IPS-18c (cell line): ENCODE measurements around the gene CDX4.
"Not testable (repeated sequence)": the region's sequence is repeated elsewhere in the genome, so short reads cannot be mapped to it uniquely, and the experiment has no call there.

Source experiments
- H3K4me3 ChIP-seq: 2 replicates; pipeline ENCODE4 v1.7.0; 2013; ENCODE audit warnings: low read depth, mild to moderate bottlenecking, low read length, moderate library complexity; ENCODE audit not compliant: insufficient read depth
- H3K9me3 ChIP-seq: one replicate; pipeline ENCODE4 v1.6.1; 2013; ENCODE audit warnings: mild to moderate bottlenecking, low read length, moderate library complexity; ENCODE audit not compliant: control insufficient read depth, insufficient read depth

The CDX4 gene, protein sequence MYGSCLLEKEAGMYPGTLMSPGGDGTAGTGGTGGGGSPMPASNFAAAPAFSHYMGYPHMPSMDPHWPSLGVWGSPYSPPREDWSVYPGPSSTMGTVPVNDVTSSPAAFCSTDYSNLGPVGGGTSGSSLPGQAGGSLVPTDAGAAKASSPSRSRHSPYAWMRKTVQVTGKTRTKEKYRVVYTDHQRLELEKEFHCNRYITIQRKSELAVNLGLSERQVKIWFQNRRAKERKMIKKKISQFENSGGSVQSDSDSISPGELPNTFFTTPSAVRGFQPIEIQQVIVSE

GRCh38 chrX:73446831-73447230 lies at the start of gene CDX4:
Gene CDX4 (plus strand): TSS chrX:73447053. CDS start chrX:73447254, 201 bp downstream.
- no peaks in the 10 kb centered on the region for H3K9me3 ChIP-seq
- no peak within 1 kb of the TSS for H3K4me3 ChIP-seq

DNA sequence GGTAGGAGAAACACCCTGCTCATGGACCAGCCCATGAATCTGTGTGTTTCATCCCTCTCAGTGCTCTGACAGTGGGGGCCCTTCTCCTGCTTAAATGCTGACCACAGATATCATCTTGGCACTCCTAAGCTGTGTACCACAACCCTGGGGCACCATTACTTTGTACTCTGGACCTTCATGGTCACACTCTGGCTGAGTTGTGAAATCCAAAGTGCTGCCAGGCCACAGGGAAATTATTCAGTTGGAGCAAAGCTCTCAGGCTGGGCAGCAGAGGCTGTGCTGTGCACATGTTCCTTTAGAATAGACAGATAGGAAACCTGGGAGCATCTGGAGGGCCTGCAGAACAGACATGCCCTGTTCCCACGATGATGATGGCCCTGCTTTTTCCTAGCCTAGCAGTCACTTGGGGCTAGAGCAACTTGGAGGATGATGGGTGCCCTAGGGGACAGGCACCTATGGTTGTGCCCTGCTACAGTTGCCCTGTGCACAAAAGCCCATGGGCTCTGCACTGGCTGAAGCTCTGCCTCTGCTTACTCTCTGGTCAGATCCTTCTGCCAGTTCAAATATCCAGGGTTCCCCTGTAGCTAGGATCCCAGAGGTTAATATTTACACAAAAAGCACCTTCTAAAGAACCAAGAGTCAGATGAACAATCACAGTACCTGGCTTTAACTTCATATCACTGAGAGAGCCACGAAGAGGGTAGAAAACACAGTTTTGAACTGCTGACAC lies 48.5 kb upstream of the CDX4 start:
- Histone ChIP-seq H3K9me3 (no peaks in the 10 kb centered on the region), H3K4me3 (no peak overlapping the region)

DNA sequence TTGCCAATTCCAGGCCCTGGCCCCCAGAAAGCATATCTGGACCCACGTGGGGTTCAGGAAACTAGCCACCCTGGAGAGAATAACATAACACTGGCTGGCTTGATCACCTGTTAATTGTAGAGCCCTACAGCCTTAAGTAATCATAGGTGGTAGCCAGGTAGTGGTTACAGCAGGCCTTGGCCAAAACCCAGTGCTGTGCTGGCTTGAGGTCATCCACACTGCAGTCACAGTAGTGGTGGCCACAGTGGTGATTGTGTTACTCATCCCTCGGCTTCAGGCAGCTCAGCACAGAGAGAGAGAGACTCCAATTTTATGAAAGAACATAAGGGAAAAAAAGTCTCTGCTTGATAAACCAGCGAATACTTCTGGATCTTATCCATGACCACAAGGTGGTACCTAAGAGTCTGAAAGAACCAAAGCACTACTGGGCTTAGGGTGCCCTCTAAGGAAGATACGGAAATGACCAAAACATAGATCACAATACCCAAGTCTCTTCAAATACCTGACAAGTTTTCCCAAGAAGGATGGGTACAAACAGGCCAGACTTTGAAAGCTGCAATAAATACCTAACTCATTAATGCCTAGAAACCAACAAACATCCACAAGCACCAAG lies 46.6 kb upstream of the CDX4 start:
- H3K9me3 ChIP-seq: no peaks in the 10 kb centered on the region
- H3K4me3 ChIP-seq: no peak overlapping the region

DNA sequence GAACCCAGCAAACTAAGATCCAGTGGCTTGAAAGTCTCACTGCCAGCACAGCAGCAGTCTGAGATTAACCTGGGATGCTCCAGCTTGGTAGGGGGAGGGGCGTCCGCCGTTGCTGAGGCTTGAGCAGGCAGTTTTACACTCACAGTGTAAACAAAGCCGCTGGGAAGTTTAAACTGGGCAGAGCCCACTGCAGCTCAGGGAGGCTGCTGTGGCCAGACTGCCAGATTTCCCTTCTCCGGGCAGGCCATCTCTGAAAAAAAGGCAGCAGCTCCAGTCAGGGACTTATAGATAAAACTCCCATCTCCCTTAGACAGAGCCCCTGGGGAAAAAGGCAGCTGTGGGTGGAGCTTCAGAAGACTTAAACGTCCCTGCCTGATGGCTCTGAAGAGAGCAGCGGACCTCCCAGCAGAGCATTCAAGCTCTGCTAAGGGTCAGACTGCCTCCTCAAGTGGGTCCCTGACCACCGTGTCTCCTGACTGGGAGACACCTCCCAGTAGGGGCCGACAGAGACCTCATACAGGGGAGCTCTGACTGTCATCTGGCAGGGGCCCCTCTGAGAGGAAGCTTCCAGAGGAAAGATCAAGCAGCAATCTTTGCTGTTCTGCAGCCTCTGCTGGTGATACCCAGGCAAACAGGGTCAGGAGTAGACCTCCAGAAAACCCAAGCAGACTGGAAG lies 45.1 kb upstream of the CDX4 start:
- Histone ChIP-seq H3K4me3 (no peak overlapping the region), H3K9me3 (no peaks in the 10 kb centered on the region)

GRCh38 chrX:73412930-73413329 lies 33.9 kb upstream of the CDX4 start:
- Histone ChIP-seq H3K4me3 (no peak overlapping the region), H3K9me3 (no peaks in the 10 kb centered on the region)

DNA sequence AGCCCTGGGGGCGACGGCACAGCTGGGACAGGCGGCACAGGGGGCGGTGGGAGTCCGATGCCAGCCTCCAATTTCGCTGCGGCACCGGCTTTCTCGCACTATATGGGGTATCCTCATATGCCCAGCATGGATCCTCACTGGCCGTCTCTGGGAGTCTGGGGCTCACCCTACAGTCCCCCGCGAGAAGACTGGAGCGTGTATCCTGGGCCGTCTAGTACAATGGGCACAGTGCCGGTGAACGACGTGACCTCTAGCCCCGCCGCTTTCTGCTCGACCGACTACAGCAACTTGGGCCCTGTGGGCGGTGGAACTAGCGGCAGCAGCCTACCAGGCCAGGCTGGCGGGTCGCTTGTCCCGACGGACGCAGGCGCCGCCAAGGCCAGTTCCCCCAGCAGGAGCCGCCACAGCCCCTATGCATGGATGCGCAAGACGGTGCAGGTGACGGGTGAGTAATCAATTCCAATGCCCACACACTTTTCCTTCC lies 500 bp downstream of the CDX4 start:
- Histone ChIP-seq H3K9me3 (no peaks in the 10 kb centered on the region), H3K4me3 (no peak overlapping the region)

GRCh38 chrX:73448379-73448778 lies 1.5 kb downstream of the CDX4 start:
- H3K4me3 ChIP-seq: no peak overlapping the region
- no peaks in the 10 kb centered on the region for H3K9me3 ChIP-seq

GRCh38 chrX:73455171-73455570 lies 8.3 kb downstream of the CDX4 start:
- Histone ChIP-seq H3K9me3 (no peaks in the 10 kb centered on the region), H3K4me3 (no peak overlapping the region)

DNA sequence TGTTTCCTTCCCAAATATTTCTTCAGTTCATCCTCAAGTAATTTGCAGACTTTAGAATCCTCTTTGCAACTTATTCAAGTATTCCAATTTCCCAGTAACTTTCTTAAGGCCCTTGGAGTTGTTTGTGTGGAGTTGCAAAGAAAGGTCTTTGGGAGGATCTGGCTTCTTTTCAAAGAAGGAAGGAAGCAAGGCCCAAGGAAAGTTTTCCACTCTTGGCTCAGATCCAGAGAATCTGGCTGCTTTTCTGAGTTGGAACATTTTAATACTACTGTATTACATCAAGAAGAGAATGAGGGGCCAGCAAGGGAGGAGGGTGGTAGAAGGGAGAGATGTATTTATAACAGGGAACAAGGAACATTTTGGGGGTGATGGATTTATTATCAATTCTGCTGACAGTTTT lies 10.5 kb downstream of the CDX4 start:
- no peaks in the 10 kb centered on the region for H3K9me3 ChIP-seq

DNA sequence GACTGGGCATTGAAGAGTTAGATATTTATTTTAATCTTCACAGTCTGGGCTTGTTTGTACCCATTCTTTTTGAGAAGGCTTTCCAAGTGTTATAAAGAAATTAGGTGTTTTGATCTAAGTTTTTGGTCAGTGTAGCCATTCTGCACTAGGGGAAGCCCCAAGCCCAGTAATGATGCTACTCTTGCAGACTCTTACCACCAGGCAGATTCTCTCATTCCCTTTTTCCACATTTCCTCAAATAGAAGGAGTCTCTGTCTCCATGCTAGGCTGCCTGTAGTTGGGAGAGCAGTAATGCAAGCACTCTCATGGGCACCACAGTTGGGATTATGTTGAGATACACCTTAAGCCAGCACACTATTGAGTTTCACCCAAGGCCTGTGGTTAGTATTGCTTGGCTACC lies 21.5 kb downstream of the CDX4 start:
- H3K9me3 ChIP-seq: no peaks in the 10 kb centered on the region
- H3K4me3 ChIP-seq: no peak overlapping the region

More for the DNA sequence above, 10.5 kb downstream of the CDX4 start:
- no peak overlapping the region for H3K4me3 ChIP-seq

- H3K9me3 ChIP-seq: no peaks in the 10 kb centered on the region
- H3K4me3 ChIP-seq: no peak overlapping the region
Observed at GRCh38 chrX:73478961-73479360, 32.1 kb downstream of the CDX4 start.

GRCh38 chrX:73481521-73481920 lies 34.7 kb downstream of the CDX4 start:
- Histone ChIP-seq H3K9me3 (no peaks in the 10 kb centered on the region), H3K4me3 (no peak overlapping the region)

GRCh38 chrX:73490661-73491060 lies 43.8 kb downstream of the CDX4 start:
- Histone ChIP-seq H3K4me3 (no peak overlapping the region), H3K9me3 (no peaks in the 10 kb centered on the region)

DNA sequence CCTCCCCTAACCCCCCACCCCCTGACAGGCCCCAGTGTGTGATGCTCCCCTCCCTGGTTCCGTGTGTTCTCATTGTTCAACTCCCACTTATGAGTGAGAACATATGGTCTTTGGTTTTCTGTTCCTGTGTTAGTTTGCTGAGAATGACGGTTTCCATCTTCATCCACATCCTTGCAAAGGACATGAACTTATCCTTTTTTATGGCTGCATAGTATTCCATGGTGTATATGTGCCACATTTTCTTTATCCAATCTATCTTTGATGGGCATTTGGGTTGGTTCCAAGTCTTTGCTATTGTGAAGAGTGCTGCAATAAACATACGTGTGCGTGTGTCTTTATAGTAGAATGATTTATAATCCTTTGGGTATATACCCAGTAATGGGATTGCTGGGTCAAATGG lies 45.3 kb downstream of the CDX4 start:
- H3K4me3 ChIP-seq, H3K9me3 ChIP-seq: not testable (repeated sequence)
